Daoy (cell line): Measurements from ENCODE around the gene LFNG. TPM values are rescaled to one million over a fixed set of nuclear protein-coding genes. Genes with fewer than 3 reads are reported as not detected.

Experiments used
- DNase-seq: peaks from one replicate; pipeline ENCODE4 v3.0.0-alpha.2; 2015; ENCODE audit warnings: low read depth
- total RNA-seq: library from RNA; depleted of rRNA; stranded (reverse); fragments of >200 nt; shearing (Covaris generic); gene quantifications from 2 replicates; pipeline ENCODE4 v1.2.3, GENCODE V29; 2014; rRNA removed

LFNG gene
- 16.1 and 24.2 TPM in 2 replicates for total RNA-seq

- DNase-seq, result peak; percentile 98
These were observed at the start of gene LFNG for GRCh38 chr7:2519119-2519930. LFNG (plus strand) TSS chr7:2519774; CDS start chr7:2519862, 88 bp downstream.

- no peak for DNase-seq
These were observed 49.2 kb upstream of the LFNG start for GRCh38 chr7:2470204-2471021.

- peak; percentile 65 for DNase-seq
These were observed 48.6 kb upstream of the LFNG start for GRCh38 chr7:2471022-2471329.

- peak; percentile 62 for DNase-seq
These were observed 48.2 kb upstream of the LFNG start for GRCh38 chr7:2471396-2471795.

GRCh38 chr7:2472739-2473138 lies 46.8 kb upstream of the LFNG start:
- no peak for DNase-seq

- DNase-seq, result no peak
These were observed 45.9 kb upstream of the LFNG start for GRCh38 chr7:2473496-2474180.

- DNase-seq, result no peak
These were observed 45.4 kb upstream of the LFNG start for GRCh38 chr7:2474224-2474623.

GRCh38 chr7:2474813-2475677 lies 44.5 kb upstream of the LFNG start:
- no peak for DNase-seq

- no peak for DNase-seq
These were observed 43.9 kb upstream of the LFNG start for GRCh38 chr7:2475678-2476015.

- no peak for DNase-seq
These were observed 43.3 kb upstream of the LFNG start, which contains the start of gene GRIFIN for GRCh38 chr7:2476298-2476697. GRIFIN (minus strand) TSS chr7:2476398; CDS start chr7:2476383, 15 bp downstream.

GRCh38 chr7:2476776-2477446 lies 42.7 kb upstream of the LFNG start:
- DNase-seq, result no peak

GRCh38 chr7:2477447-2478398 lies 41.9 kb upstream of the LFNG start:
- peak; percentile 87 for DNase-seq

- DNase-seq, result peak; percentile 84
These were observed 41.2 kb upstream of the LFNG start for GRCh38 chr7:2478399-2478785.

- DNase-seq, result no peak
These were observed 40.8 kb upstream of the LFNG start for GRCh38 chr7:2478800-2479199.

- DNase-seq, result no peak
These were observed 40.1 kb upstream of the LFNG start for GRCh38 chr7:2479276-2480069.

GRCh38 chr7:2480070-2480408 lies 39.5 kb upstream of the LFNG start:
- DNase-seq, result no peak

- no peak for DNase-seq
These were observed 38.4 kb upstream of the LFNG start for GRCh38 chr7:2481195-2481594.

- DNase-seq, result no peak
These were observed 36.7 kb upstream of the LFNG start for GRCh38 chr7:2482725-2483451.
